Cerebellar nuclear complex (tissue), 1 donor: ENCODE measurements around the gene CORO6.

Source experiments
- DNase-seq, 2 experiments: peaks; one replicate each; lab custom pipeline; 2025; lab: John Stamatoyannopoulos, UW

Gene CORO6

DNA sequence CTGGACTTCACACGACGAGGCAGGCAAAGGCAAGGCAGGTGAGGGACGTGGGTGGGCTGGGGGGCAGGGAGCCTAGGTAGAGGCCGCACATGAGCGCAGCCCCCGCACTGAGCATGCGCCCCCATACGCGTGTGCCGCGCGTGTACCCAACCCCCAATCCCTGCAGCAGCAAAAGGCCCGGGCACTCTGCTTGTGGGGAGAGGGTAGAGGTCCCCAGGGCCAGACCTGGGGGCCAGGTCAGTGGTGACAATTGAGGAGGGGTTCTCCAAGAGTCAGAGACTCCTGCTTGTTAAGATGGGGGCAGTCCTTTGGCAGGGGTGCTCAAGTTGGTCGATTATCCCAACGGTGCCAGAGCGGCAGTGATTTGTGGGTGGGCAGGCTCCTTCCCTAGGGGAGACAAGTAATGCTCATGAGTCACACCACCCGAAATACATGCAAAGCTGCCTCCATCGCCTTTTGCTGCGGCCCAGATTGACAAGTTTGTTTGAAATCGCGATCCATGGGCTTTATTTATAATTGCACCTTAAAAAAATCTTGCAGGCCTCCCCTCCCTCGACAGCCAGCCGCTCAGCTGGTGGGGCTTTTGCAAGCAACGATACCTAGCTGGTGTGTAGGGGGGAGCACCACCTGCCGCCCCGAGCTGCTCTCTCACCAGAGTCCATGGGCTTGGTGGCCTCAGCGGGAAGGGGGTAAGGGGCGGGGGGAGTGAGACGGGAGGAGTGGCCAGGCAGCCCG is 32.1 kb downstream of the CORO6 start:
- no peak for DNase-seq

GRCh38 chr17:29589524-29590410 is 32.9 kb downstream of the CORO6 start, which contains the start of gene GIT1:
GIT1 (minus strand) TSS chr17:29589648; CDS start chr17:29589378, 270 bp downstream.
- DNase-seq = no peak

- no peak for DNase-seq
These were observed 33.9 kb downstream of the CORO6 start for GRCh38 chr17:29588562-29589411.

GRCh38 chr17:29588017-29588561 is 34.6 kb downstream of the CORO6 start:
- DNase-seq = no peak

DNA sequence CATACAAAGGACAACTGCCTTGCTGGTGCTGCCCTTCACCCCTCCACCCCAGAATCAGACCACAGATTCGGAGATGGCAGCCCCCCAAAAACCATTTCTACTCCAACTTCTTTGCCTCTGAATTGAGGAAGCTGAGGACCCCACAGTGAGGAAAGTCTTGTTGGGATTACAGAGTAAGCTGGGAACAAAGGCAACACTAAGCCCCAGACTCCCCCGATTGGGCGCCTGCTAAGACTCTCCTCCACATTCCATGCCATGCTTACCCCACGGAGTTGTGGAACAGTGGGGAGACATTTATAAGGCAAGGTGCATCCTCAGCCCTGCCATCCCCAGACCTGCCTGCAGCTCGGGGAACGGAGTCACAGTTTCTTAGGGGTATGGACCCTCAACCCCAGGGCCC is 35.1 kb downstream of the CORO6 start:
- DNase-seq = no peak

DNA sequence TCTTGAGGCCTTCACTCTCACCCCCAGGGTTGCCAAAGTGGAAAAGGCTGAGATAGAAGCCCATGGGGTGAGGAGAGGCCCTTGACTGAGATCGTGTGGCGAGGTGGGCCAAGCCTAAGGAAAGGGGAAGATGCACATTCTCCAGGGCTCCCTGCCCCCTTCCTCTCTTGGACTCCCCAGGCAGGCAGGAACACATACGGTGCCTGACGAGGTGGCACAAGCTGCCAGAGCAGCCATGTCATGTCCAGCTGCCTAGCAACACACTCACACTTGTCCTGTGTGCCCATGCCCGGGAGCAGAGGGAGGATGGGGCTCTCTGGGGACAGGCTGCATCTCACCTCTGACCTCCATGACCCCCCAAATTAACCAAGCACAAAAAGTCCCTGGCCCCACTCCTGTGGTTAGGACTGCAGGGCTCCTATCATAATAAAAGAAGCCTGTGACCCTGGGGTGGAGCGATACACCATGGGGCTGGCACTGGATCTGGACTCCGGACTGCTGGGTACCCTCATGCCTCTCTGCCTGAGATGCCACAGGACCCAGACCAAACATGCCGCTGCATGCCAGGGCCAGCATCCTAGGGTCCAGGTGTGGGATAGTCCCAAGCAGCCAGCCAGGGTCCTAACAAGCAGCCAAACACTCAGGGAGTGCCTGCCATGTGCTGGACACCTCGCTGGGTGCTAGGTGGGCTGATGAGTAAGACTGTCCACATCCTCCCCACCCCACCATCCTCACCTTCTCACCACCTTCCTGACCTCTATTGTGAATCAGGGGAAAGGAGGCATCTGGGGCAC is 35.8 kb downstream of the CORO6 start:
- no peak for DNase-seq

DNA sequence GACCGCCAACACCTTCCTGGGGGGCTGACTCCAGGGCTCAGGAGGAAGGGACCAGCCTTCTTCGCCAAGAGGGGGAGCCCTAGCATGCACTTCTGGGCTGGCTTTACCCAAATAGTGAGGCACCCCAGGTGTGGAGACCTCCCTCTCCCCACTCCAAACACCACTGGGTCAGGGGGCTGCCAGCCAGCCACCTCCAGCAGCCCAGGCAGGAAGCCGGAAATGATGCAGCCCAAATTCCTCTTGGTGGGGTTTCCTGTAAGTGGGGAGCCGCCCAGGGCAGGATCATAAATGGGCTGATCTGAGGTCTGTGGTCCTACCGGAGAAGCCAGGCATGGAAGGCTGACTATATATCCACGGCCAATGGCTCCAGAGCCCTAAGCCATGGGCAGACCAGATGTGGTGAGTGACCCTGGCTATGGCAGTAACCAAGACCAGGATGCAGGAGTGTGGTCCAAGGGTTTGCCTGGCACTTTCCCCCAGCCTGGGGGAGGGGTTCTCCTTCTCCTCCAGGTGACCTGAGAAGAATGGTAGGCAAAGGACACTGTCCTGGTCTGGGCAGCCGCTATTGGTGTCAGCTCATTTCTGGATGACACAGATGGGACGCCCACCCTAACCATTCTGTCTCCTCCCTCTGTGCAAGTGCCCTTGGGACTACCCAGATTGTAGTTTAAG is 37.5 kb downstream of the CORO6 start:
- DNase-seq = no peak

DNA sequence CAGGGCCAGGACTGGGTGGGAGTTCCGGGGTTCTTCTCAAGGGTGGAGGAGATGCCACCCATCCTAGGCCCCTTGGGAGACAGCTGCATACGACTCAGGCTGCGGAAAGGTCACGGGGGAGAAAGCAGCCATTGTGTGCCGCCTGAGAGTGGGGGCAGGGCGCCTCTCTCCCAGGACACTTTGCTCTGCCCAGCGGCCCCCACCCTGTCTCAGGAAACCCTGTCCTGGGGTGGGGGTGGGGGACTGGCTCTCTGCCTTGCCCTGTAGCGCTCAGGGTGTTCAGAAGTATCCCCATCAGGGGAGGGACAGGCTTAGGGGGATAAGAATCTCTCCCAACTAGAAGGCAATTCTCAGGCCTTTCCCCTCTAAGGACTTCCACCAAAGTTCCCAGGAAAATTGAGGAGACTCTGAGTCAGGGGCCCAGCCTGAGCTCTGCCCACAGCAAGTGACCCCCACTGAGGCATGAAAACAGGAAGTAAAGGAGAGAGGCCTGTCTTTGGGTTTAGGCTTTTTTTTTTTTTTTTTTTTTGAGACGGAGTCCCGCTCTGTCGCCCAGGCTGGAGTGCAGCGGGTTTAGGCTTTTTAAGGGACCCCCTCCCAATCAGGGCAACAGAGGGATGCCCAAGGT is 38.1 kb downstream of the CORO6 start:
- no peak for DNase-seq

DNA sequence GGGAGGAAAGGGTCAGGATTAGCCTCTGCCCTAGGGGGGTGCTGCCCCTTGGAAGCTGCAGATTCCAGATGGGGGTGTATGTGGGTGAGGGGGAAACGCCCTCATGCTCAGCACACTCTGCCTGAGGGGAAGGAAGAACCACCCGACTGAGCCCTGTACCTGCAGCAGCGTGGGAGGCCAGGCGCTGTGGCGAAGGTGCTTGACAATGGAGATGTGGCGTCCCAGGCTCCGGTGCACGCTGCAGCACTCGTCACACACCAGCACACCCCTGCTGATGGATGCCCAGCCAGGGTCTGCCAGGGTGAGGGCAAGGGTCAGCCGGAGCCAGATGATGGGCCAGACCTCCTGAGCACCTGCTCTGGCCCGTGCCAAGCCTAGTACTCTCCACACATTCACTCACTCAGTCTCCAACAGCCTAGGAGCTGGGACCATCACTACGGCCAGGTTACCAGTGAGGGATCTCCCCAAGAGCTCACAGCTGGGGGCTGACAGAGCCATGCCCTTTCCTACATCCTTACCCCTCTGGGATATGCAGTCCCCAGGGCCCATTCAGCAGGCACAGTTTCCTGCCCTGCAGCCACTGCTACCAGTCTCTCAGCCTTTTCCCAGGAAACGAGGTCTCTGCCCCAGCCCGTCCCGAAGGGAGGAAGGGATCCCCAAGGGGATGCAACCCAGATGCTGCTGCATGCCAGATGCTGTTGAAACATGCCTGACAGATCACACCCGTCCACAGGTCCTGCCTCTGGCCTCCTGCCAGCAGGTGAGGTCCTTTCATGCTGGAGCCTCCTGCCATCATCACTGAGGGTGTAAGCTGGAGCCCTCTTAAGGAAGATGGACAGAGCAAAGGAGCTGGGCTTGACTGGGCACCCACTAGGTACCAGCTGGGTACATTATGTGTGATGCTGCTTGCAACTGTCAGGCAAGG is 39.1 kb downstream of the CORO6 start:
- no peak for DNase-seq

- DNase-seq = peak in 1 of 2 experiments; percentile 59
These were observed 39.9 kb downstream of the CORO6 start for GRCh38 chr17:29582772-29583171.

GRCh38 chr17:29582254-29582765 is 40.4 kb downstream of the CORO6 start:
- DNase-seq = no peak

DNA sequence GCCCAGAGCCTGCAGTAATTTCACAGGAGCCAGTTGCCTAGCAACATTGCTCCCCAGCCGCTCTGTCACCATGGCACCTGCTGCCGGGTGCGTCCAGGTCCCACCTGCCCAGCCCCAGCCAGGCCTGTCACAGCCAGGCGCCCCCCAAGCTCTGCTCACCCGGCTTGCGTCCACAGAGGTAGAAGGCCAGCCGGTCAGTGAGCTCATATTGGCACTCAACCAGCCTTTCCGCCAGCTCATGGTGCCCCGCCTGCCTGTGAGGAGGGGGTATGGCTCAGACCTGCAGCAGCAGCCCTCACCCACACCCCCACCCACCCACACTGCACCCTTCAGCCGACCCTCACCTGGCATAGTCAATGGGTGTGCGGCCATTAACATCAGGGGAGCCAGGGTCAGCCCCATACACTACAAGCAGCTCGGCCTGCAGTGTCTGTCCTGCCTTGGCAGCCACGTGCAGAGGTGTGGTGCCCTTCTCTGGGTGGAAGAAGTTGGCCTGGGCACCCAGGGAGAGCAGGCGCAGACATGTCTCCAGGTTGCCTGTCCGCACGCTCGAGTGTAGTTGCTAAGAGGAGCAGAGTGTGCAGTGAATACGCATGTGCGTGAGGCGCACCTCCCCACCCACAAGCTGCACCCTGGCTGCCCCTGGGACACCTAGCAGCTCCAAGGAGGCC is 41.0 kb downstream of the CORO6 start:
- no peak for DNase-seq

GRCh38 chr17:29579866-29580771 is 42.6 kb downstream of the CORO6 start:
- peak in 1 of 2 experiments; percentile 87 for DNase-seq

GRCh38 chr17:29578626-29579485 is 43.9 kb downstream of the CORO6 start:
- no peak for DNase-seq

DNA sequence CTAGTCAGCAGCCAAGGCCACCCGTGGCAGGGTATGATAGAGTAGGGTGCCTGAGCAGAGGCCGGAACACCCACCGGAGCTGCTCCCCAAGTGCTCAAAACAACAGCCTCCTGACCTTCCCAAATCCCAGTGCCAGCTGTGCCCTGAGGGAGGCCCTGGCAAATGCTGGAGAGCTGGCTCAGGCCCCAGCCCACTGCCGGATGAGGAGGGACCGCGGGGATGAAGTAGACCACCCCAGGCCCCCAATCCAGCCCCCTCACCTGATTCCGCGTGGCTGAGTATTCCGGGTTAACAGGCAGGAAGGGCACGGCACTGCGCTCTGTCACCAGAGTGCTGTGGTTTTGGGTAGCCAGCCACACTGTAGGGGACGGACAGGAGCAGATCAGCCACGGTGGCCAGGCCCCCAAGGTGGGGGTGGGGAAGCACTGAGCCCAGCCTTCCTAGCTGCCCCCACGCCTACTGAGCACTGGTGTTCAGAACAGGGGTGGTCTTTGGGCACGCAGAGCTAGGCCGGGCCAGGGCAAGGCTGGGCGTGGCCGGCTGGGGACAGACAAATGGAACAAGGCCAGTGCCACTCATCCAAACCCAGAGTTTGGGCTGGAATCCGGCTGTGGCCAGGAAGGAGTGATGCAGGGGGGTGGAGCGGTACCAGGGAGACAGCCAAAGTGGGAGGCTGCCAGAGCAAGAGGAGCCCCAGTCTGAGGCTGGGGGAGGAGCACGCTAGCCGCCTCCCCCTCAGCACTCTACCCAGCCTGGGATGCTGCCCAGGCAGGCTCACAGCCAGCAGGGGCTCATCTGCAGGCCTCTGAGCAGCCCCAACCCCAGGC is 45.1 kb downstream of the CORO6 start:
- DNase-seq = no peak
